C4-2B (cell line): ENCODE measurements around the gene DRAM1.

Experiments used
- ZFX ChIP-seq: fragments of 450-650 bp; IDR thresholded peaks from 2 replicates; pipeline ENCODE4 v1.6.1; 2017
- TF ChIP-seq, protein P1 (sequence below): fragments of 450-650 bp; conservative IDR thresholded peaks from 2 replicates; pipeline ENCODE4 v1.5.1; 2017; ENCODE audit warnings: mild to moderate bottlenecking

DNA sequence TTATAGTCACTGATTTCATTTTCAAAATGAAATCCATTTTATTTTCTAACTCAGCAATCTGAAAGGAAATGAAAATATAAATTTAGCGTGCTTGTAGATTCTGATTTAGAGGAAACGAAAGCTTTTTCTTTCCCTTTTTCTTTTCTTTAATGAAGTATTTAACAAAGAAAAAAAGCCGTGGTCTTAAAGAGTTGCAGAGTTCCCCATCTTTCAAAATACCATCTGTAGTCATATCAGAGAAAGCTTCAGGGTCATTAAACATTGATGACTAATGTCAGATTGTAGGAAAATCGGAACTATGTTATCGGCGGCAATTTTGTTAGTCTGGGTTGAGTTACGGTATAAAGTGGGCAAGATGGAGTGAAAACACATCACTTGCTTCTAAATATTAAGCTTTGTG, 32.3 kb downstream of the DRAM1 start:
- no peak for TF ChIP-seq ZFX
- TF ChIP-seq, protein P1, sequence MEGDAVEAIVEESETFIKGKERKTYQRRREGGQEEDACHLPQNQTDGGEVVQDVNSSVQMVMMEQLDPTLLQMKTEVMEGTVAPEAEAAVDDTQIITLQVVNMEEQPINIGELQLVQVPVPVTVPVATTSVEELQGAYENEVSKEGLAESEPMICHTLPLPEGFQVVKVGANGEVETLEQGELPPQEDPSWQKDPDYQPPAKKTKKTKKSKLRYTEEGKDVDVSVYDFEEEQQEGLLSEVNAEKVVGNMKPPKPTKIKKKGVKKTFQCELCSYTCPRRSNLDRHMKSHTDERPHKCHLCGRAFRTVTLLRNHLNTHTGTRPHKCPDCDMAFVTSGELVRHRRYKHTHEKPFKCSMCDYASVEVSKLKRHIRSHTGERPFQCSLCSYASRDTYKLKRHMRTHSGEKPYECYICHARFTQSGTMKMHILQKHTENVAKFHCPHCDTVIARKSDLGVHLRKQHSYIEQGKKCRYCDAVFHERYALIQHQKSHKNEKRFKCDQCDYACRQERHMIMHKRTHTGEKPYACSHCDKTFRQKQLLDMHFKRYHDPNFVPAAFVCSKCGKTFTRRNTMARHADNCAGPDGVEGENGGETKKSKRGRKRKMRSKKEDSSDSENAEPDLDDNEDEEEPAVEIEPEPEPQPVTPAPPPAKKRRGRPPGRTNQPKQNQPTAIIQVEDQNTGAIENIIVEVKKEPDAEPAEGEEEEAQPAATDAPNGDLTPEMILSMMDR, result no peak
